IPS-NIHi11 (cell line): ENCODE results near the gene PPA1.
"Not testable (repeated sequence)": the region's sequence is repeated elsewhere in the genome, so short reads cannot be mapped to it uniquely, and the experiment has no call there.

ENCODE experiments used
- DNase-seq: peaks from one replicate; pipeline ENCODE4 v3.0.0; 2012; ENCODE audit warnings: mixed read lengths, low spot score

Gene PPA1

DNA sequence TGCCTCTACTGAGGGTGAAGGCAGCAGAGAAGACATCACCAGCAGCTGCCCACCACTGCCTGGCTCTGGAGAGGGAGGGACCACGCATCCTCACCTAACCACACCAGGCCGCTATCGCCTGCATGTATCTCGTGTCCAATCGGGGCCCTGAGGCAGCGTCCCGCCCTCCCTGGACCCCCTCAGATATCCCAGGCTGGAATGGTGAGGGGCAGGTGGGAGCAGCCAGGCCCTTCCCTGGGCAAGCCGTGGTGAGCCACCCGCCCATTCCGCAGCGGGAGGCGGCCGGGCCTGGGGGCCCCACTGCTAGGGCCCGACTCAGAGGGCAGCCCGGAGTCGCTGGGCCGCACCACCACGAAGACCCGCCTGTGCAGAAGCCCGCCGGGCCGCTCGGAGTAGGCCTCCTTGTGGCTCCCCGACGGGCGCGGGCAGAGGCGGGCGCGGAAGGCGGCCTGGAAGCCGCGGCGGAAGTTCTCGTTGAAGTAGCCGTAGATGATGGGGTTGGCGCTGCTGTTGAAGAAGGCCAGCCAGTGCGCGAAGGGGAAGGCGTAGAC is 21.6 kb upstream of the PPA1 start:
- DNase-seq = no peak

DNA sequence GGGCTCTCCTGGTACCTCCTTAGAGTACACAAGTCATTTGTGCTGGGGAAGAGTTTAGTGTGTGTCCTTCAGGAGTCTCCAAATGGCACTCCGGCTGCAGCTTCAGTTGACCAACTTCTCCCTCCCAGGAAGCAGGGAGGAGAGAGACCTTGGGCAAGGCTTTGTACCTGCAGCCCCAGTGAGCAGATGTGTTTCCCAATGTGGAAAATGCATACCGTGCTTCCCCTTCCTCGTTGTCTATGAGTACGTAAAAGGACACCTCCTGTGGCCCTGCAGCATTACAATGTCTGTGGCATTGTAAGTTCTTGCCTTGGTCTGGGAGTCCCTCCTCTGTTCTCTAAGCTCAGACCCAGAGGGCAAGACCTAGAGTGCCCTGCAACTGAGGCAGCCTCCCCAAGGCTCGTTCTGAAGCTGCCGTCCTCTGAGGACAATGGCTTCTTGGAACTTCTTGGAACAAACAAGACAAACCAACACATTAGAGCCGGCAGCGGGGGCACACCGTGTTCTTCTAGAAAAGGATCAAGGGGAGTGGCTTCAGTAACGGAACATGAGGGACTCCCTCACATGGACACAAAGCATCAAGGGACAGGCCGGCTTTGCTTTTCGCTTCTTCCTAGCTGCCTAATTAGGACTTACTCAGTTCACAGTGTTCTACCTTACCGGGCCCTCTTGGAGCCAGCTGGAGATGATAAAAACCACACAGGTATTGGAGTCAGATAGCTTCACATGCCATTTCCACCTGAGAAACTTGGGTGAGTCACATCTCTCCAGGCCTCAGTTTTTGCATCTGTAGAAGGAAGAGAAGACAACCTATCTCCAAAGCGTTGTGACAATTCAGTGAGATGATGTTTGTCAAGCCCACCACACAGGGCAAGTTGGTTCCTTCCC is 20.9 kb upstream of the PPA1 start:
- no peak for DNase-seq

DNA sequence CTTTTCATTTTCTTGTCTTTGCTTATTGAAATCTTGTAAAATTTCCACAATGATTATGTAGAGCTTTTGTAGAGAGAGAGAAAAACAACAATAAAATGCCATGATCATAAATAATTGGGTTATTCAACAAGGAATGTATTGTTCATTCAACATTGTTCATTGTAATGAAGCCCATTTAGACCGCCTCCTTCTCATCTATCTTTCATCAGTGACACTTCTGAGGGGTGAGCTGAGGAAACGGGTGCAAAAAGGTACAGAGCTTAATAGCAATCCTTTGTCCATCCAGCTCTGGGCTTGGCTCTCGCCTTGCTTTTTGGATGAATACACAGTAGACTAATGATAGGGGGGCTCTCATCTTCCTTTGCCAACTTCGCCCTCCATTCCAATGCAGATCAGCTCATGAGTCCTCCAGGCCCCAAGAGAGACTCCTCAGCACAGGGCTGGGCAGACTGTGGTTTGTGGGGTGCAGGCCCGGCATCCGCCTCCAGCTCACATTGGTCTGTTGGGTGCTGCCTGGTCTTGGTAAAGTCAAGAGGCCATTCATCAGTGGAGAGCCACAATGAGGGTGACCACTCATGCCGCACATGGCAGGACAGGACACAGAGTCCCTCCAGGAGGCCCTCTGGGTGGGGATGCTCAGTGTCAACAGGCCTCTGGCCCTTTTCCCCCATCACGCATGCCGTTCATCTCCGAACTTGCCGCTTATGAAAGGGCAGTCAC is 17.9 kb upstream of the PPA1 start:
- DNase-seq = no peak

DNA sequence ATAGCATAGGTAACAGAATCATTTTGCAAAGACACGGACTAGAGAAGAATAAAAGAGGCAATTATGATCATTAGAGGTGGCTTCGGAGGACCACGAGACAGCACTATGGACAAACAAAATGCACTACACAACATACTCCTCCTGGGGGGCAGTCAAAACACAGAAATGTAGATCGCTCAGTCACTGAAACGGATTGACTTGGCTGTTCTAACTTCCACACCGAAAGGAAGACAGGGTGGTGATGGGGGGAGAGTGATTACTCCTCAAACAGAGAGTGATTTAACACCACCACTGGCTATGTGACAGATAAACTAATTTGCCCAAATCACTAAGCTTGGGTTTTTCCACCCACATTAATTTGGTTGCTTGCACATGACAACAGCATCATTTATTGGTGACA is 14.1 kb upstream of the PPA1 start:
- no peak for DNase-seq

DNA sequence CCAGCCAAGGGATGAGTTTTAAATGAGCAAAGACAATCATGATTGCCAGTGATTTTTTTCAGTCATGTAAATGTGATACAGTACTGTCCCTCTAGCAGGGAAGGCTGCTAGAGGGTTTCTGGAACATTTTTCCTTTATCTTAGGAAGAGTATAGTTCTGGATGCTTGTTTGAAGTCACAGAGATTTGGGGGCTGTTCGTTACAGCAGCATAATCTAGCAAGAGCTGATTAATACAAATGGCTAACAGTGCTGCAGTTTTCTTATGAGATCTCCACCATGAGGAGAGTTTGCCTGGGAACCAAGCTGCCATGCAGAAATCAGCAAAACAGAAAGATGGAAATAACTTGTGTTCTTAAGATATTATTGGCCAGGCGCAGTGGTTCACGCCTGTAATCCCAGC is 7.9 kb upstream of the PPA1 start:
- no peak for DNase-seq

DNA sequence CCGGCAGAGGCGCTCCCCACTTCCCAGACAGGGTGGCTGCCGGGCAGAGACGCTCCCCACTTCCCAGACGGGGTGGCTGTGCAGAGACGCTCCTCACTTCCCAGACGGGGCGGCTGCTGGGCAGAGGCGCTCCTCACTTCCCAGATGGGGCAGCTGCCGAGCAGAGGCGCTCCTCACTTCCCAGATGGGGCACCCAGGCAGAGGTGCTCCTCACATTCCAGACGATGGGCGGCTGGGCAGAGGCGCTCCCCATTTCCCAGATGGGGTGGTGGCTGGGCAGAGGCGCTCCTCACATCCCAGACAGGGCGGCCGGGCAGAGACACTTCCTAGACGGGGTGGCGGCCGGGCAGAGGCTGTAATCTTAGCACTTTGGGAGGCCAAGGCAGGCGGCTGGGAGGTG is 6.8 kb upstream of the PPA1 start:
- DNase-seq = not testable (repeated sequence)

DNA sequence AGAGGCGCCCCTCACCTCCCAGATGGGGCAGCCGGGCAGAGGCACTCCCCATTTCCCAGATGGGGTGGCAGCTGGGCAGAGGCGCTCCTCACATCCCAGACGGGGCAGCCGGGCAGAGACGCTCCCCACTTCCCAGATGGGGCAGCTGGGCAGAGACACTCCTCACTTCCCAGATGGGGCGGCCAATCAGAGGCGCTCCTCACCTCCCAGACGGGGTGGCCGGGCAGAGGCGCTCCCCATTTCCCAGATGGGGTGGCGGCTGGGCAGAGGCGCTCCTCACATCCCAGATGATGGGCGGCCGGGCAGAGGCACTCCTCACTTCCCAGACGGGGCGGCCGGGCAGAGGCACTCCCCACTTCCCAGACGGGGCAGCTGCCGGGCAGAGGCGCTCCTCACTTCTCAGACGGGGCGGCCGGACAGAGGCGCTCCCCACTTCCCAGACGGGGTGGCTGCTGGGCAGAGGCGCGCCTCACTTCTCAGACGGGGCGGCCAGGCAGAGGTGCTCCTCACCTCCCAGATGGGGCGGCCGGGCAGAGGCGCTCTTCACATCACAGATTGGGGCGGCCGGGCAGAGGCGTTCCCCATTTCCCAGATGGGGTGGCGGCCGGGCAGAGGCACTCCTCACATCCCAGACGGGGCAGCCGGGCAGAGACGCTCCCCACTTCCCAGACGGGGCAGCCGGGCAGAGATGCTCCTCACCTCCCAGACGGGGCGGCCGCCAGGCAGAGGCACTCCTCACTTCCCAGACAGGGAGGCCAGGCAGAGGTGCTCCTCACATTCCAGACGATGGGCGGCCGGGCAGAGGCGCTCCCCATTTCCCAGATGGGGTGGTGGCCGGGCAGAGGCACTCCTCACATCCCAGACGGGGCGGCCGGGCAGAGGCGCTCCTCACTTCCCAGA is 6.1 kb upstream of the PPA1 start:
- DNase-seq = not testable (repeated sequence)

DNA sequence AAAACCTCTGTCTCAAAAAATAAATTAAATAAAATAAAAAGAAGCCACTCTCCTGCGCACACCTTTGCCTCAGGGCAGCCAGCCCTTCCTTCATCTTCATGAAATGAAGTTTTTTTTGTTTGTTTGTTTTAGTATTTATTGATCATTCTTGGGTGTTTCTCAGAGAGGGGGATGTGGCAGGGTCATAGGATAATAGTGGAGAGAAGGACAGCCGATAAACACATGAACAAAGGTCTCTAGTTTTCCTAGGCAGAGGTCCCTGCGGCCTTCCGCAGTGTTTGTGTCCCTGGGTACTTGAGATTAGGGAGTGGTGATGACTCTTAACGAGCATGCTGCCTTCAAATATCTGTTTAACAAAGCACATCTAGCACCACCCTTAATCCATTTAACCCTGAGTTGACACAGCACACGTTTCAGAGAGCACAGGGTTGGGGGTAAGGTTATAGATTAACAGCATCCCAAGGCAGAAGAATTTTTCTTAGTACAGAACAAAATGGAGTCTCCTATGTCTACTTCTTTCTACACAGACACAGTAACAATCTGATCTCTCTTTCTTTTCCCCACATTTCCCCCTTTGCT is 4.8 kb upstream of the PPA1 start:
- DNase-seq = not testable (repeated sequence)

DNA sequence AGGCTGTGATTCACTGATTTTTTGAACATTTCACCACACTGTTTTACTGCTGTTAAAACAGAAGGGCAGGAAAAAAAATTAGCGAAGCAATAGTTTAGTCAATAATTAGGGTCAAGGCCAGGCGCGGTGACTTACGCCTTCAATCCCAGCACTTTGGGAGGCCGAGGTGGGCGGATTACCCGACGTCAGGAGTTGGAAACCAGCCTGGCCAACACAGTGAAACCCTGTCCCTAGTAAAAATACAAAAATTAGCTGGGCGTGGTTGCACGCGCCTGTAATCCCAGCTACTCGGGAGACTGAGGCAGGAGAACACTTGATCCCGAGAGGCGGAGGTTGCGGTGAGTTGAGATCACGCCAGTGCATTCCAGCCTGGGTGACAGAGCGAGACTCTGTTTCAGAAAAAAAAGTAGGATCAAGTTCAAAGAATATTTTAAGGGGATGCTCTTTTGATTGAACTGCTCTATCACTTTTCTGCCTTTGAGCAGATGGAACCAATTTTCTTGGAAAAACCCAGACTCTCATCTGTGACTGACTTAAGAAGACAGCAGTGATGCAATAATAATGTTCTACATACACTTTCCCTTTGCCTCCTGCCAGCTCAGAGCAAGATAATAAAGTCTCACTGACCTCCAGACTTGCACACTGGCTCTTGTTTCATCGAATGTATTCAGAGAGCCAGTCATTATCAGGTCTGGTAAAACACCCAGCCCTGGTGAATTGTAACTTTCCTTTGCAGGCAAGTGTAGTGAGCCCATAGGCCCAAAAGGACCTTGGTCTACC is 1.6 kb upstream of the PPA1 start:
- no peak for DNase-seq

DNA sequence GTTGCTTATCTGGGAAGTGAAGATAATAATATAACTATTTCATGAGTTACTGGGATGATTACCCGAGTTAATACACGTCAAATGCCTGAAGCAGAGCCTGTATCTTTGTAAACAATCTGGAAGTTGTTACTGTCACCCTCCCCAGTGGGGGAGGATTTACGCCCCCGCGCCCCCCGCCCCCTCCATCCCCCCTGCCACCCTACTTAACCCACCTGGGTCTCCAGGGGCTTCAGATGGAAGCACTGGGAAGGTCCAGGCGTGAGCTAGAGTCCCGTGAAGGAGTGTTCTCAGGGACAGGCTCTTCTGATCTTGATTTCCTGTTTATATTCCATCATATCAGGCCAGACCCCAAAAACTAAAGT is 691 bp upstream of the PPA1 start:
- peak; percentile 51 for DNase-seq

DNA sequence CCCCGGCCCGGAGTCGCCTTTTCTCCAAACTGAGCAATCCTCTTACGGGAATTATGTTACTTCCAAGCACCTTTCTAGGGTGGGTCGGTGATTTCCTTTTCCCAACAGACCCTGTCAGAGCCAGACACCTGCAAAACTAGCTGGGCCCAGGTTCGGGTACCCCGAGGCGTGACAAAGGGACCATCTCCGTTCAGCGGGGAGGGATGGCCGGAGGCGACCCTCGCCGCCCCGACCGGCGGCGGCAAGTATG is 445 bp downstream of the PPA1 start:
- no peak for DNase-seq

DNA sequence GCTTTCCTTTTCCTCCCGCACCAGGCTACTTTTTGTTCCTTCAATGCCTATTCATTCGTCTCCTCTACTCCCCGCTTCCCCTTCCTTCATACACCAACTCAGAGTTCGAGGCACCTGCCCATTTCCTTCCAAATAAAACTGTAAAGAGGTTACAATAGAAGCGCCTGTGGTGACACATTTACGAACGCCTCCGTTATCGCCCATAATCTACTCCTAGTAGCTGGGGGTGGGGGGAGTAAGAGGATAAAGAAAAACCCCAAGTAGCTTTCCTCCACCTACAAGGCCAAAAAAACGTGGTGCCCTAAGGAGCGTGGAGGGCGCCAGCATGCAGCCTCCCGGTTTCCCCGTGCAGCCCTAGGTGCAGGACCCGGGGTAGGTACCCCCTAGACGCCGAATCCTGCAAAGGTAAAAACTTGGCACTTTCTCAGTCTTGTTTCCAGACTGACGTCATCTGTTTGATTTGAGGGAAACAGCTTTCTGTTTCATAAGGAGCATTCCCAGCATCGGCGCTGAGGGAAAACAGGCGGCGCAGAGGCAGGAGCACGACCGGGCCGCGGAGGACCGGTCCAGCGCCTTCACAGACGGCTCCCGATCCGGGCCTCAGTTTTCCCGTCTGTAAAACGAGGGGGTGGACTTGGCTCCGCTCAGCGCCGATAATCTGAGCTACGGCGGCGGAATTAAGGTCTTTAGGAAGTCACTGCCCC is 922 bp downstream of the PPA1 start:
- peak; percentile 26 for DNase-seq

DNA sequence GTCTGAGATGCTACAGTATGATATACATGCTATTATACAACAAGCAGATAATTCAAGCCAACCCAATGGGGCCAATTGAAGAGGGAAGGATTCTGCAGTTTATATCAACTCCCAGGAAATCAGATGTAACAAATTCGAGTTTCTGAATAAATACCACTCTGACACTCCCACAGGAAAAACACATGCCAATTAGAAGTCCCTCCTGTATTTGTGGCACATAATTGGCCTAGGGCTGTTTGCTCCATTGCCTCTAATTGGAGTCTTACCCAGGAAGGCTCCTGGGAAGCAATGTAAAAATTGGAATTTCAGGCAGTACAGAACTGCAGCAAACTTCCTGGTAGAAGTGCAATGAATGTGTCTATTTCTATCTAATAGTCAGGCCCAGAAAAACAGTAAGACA is 4.7 kb downstream of the PPA1 start:
- DNase-seq = no peak

DNA sequence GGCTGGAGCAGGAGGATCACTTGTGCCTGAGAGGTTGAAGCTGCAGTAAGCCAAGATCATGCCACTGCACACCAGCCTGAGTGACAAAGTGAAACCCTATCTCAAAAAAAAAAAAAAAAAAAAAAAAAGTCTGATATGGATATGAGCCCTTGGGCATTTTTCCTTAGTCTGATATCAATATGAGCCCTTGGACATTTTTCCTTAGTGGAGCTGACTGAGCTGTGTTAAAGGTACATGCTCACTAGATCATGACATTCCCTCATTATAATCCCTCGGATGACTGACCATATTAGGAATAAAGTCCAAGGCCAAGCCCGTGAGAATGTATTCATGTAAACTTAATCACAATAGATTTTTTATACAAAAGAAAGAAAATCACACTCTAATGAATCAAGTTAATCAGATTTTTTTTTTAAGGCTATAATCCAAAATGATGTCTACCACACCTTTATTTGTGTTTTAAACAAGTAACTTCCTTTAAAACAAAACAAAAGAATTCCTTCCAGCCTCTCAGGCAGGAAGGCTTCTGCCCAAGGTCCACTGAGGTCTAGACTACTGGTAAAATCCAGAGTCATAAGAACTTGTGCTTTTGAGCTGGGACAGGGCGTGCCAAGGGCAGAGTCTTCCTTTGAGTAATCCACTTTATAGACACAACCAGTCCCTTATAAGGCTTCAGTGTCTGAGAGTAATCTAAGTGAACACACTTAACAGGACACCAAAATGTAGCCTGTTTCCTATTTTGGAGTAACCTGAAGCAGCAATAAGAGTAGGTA is 5.5 kb downstream of the PPA1 start:
- no peak for DNase-seq

DNA sequence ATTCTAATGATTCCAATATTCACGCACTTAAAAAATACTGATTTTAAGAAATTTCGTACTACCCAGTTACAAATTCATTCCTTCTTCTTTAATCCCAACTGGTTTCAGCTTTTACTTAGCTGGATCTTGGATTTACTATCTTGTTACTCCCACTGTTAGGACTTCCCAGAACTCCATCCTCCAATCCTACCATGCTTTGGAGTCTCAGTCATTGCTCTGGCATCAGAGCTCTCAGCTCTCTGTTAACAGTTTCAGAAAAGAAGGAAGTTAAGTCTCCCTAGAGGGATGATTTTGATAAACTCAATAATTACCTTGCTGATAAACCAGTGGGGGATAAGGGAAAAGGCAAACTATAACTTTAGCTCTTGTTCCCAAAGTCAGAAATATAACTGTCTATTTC is 9.5 kb downstream of the PPA1 start:
- DNase-seq = no peak

DNA sequence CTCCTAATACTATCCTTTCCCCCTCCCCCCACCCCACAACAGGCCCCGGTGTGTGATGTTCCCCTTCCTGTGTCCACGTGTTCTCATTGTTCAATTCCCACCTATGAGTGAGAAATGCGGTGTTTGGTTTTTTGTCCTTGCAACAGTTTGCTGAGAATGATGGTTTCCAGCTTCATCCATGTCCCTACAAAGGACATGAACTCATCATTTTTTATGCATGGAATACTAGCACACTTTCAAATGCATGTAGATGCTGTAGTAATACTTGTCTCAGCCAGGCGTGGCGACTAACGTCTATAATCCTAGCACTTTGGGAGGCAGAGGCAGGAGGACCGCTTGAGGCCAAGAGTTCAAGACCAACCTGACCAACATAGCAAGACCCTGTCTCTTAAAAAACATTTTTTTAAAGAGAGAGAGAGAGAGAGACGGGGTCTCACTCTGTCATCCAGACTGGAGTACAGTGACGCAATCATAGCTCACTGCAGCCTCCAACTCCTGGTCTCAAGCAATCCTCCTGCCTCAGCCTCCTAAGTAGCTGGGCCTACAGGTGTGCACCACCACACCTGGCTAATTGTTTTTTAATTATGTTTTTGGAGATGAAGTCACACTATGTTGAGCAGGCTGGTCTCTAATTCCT is 10.3 kb downstream of the PPA1 start:
- DNase-seq = not testable (repeated sequence)

DNA sequence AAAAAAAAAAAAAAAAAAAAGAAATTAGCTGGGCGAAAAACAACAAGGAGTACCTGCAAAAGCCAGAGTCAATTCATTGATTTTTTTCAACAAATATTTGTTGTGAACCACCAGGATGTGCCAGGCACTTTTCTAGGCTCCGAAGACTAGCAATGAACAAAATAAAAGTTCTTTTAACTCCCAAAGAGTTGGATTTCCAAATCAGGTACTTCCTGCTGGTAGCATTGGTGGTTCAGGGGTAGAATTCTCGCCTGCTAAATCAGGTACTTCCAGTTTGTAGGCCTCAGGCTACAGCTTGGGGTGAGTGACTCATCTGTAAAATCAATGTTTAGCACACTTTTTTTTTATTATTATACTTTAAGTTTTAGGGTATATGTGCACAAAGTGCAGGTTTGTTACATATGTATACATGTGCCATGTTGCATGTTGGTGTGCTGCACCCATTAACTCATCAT is 10.9 kb downstream of the PPA1 start:
- no peak for DNase-seq

DNA sequence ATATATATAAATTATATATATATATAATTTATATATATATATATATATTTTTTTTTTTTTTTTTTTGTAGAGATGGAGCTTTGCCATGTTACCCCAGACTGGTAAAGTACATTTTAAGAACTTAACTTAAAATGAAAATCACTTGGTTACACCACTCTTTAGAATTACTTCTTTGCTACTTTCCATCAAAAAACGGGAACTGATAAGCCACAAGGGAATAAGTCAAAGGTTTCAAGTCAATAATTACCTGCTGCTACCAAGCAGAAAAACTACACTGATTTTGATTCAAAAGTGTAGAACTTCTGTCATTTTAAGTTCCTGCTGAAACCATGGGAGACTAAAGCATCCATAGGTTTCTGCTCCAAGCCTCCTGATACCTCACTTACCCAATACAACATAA is 12.2 kb downstream of the PPA1 start:
- DNase-seq = no peak

DNA sequence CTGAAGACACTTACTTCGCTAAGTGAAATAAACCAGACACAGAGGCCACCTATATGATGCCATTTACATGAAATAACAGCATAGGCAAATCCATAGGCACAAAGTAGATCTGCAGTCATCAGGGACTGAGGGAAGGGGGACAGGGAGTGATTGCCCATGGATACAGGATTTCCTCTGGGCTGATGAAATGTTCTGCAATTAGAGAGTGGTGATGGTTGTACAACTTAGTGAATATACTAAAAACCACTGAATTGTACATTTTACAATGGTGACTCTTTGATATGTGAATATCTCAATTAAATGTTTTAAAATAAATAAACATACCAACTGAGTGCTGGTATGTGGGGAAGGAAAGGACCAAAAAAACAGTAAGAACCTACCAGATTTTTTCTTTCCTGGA is 20.4 kb downstream of the PPA1 start:
- no peak for DNase-seq
